ENCODE measurements around the gene LLGL2.

GRCh38 chr17:75576661-75577060, 51.2 kb downstream of the LLGL2 start:
- TF ChIP-seq POLR2A (IDR thresholded peaks at IDR 0.05) (no peak), CTCF (IDR thresholded peaks at IDR 0.05) (no peak)
